Measurements from ENCODE around the gene WFDC1.

DNA sequence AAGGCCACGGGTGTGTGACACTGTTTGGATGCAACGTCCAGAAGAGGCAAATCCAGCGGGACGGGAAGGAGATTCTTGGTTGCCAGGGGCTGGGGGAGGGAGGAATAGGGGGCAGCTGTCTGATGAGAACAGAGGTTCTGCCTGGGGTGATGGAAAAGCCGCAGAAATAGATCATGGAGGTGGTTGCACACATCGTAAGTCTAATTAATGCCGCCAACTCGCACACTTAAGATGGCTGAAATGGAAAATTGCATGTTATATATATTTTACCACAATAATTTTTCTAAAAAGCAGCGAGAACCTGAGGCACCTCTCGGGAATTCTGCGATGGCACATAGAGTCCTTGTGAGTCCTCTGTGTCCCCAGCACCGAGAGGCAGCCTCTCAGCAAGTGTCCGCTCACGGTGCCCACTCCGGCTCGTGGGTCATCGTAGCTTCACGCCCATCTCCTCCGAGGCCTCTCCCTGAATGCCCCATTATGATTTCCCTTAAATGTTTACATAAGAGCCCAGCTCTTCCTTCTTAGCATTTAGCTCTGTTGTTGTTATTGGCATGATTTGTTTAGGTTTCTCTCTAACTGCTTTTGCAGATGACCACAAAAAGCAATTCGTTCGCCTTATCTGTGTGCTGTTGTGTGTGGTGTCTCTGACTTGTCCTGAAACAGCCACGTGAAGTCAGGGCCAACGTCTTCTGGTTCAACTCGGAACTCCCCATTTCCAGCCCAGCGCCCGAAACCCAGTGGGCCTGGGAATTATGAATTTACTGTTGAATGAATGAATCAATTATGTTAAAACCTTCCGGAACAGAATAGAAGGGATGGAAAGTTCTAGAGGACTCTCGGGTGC, 7.7 kb downstream of the WFDC1 start:
- no peak for TF ChIP-seq EZH2 (IDR thresholded peaks at IDR 0.05; ENCODE audit: borderline replicate concordance, control insufficient read depth, low read depth, low read length)
- TF ChIP-seq, protein P1, sequence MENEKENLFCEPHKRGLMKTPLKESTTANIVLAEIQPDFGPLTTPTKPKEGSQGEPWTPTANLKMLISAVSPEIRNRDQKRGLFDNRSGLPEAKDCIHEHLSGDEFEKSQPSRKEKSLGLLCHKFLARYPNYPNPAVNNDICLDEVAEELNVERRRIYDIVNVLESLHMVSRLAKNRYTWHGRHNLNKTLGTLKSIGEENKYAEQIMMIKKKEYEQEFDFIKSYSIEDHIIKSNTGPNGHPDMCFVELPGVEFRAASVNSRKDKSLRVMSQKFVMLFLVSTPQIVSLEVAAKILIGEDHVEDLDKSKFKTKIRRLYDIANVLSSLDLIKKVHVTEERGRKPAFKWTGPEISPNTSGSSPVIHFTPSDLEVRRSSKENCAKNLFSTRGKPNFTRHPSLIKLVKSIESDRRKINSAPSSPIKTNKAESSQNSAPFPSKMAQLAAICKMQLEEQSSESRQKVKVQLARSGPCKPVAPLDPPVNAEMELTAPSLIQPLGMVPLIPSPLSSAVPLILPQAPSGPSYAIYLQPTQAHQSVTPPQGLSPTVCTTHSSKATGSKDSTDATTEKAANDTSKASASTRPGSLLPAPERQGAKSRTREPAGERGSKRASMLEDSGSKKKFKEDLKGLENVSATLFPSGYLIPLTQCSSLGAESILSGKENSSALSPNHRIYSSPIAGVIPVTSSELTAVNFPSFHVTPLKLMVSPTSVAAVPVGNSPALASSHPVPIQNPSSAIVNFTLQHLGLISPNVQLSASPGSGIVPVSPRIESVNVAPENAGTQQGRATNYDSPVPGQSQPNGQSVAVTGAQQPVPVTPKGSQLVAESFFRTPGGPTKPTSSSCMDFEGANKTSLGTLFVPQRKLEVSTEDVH (IDR thresholded peaks at IDR 0.05; ENCODE audit: low read depth, partially characterized antibody), result no peak
- no peak for TF ChIP-seq CREB1 (IDR thresholded peaks at IDR 0.05; ENCODE audit: low read depth)
- TF ChIP-seq ZNF207 (IDR thresholded peaks at IDR 0.05; ENCODE audit: borderline replicate concordance), result no peak
- TF ChIP-seq CTCF (IDR thresholded peaks at IDR 0.05 in 2 of 3, conservative IDR thresholded peaks at IDR 0.05 in 1 of 3; ENCODE audit: control insufficient read depth in 2 of 3, extremely low read depth in 1 of 3, insufficient read depth in 1 of 3, low read depth in 3 of 3, low read length in 3 of 3), result no peak
- no peak for TF ChIP-seq HDAC2 (IDR thresholded peaks at IDR 0.05)
- no peak for TF ChIP-seq RFX5 (IDR thresholded peaks at IDR 0.05; ENCODE audit: low read depth, low read length)
- no peak for TF ChIP-seq JUNB (IDR thresholded peaks at IDR 0.05)
- TF ChIP-seq NFIC (IDR thresholded peaks at IDR 0.05; ENCODE audit: low read depth, low read length), result no peak
- TF ChIP-seq RUNX3 (IDR thresholded peaks at IDR 0.05; ENCODE audit: low read length), result no peak
- TF ChIP-seq POU2F2 (IDR thresholded peaks at IDR 0.05; ENCODE audit: borderline replicate concordance, low read depth, low read length), result no peak
- no peak for TF ChIP-seq JUND (IDR thresholded peaks at IDR 0.05; ENCODE audit: low read depth, low read length)
- no peak for TF ChIP-seq GABPA (IDR thresholded peaks at IDR 0.05; ENCODE audit: low read depth)
